Stimulated activated CD8-positive, alpha-beta memory T cell treated with anti-CD3 and anti-CD28 coated beads, Interleukin-15, amount 100 ng/mL, for 48 hours (primary cell): ENCODE measurements around the gene NDUFAF4.
"Not testable (repeated sequence)": the region's sequence is repeated elsewhere in the genome, so short reads cannot be mapped to it uniquely, and the experiment has no call there.

Experiments
- DNase-seq, 2 donors: peaks; one replicate each; pipeline ENCODE4 v3.0.0-alpha.2; 2020; ENCODE audit warnings: low read depth in 2 of 2

The NDUFAF4 gene

DNA sequence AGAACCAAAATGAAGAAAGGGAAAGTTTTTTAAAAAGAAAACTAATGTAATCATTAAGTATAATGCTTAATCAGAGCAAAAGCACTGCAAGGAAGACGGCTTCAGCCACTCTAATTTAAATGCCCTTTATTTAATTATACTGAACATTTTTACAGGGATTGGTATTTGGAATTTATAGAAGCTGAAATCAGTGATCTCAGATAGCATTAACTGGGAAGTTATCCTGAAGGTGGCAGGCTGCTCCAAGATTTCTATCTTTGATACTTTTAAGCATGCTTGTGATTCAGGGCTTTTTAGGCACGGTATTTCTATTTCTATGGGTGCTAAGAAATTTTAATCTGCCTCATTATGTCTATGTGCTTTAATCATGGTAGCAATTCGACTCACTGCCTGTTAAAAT is 1.3 kb upstream of the NDUFAF4 start:
- DNase-seq, result no peak

DNA sequence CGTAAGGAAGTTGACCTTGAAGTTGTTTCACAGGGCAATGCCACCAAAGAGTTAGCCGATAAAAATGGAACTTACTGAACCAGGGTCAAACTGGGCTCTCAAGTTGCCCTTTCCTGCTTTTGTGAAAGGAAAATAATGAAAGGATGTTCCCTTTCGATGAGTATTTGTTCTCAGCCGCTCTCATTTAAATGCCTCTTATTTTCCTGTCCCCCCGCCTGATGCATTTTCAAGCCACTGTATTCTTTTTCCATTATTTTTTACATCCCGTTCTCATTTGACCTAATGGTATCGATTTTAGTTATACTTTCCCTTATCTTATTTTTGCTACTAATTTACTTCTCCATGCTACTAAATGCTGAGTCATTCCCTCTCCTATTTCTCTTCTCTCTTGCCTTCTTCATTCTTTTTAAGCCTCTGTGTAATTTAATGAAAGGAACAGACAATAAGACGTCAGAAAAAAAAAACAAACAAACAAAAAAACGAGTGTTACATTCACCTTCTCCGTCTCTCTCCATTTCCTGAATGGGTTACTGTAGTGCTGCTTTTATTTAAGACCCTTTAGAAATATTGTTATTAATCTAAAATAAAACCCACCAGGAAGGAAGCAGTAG is 655 bp upstream of the NDUFAF4 start:
- DNase-seq, result no peak

DNA sequence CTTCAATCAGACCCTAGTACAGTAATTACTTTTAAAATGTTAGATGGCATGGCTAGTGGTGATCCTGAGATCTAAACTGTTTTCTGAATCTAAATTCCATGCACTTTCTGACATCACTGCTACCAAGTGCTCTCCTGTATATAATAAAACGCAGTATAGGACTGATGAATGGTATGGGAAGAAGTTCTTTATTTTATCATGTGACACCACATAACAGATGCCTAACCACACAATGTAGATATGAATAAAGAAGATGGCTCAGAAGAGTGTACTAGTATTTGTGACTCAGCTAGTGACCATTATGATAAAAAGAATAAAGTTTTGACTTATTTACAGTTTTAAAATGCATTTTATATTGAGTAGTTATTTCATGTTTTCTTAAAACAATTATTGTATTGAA is 8.5 kb downstream of the NDUFAF4 start:
- no peak for DNase-seq

DNA sequence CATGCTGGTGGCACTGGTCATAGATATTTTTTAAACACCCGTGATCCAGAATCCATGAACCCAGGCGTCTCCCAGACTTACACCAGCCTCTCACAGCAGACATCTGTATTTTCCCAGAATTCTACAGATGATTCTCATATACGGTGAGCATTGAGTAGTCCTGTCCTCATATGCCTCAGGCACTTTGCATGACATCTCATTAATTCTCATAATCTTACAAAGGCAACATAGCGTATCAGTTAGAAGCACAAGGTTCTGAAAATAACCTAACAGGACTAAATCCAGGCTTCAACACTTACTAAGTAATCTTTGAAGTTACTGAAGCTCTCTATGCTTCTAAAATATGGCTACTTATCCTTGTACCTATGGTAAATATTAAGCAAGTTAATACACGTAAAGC is 8.9 kb downstream of the NDUFAF4 start:
- DNase-seq, result no peak

DNA sequence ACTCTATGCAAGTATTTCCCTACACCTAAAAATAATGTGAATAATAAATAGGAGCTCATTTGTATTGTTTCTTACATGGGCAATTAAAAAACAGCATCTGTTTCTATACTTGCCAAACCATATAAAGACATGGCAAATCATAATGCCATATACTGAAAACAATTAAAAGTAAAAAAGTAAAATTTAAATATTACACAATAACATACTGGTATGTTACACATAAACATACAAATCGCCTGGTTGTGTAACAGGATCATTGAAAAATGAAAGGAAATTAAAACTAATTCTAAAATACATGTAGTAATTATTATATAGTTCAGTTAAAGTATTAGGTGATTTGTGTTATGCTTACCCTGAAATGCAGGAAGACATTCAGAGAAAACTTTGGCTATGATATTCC is 11.2 kb downstream of the NDUFAF4 start:
- no peak for DNase-seq

DNA sequence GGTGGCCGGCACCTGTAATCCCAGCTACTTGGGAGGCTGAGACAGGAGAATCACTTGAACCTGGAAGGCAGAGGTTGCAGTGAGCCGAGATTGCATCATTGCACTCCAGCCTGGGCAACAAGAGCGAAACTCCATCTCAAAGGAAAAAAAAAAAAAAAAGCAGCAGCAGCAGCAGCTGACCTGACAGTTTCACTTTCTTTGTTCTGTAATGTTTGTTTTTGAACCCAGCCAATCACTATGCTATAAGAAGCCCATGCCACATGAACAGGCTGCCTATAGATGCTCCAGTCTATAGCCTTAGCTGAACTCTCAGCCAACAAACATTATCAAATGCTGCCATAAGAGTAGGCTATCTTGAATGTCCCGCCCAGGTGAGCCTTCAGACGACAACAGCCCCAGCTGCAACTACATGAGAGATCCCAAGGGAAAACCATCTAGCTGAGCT is 12.5 kb downstream of the NDUFAF4 start:
- DNase-seq, result not testable (repeated sequence)

DNA sequence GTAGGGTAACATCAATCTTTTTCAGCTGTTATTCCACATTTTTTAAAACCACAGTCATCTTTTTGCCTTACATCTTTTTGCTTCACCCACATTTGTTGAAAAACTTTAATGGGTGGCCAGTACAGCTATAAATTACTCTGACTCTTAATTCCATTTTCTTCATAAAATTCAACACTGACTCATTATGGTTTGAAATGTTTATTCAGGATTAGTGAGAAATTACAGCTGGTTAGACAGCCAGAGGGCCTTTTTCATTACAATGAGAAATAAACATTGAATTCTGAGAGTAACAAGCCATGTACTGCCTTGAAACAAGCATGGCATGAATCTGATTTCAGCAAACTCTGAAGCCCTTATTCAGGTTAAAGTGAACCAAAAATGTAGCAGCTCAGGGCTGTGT is 19.5 kb downstream of the NDUFAF4 start:
- no peak for DNase-seq

DNA sequence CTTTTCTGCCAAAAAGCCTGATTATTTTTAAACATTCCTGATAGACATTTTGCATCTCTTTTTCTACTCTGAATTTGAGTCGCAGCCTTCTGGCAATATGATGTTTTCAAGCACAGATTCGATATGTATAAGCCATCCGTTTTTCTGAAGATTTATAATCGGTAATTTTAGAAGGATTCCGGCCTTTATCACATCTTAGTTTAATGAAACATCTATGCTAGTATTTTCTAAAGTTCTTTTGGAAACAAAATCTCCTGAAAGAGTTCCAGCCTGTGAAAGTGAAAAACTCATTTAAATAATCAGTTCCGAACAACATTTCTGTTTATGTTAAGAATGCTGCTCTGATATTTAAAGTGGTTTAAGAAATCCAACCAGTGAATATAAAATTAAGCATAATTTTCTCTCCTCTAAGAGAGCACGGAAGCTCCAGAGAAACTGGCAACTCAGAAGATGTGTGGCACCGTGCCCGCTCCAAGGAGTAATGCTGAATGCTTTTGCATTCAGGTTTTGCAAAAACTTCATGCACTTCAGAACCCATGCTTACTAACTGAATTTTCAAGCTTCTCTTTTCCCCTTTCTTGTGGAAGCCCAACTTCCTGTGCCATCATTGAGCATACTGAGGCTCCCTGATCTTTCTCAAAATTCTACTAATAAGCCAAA is 20.7 kb downstream of the NDUFAF4 start:
- no peak for DNase-seq

DNA sequence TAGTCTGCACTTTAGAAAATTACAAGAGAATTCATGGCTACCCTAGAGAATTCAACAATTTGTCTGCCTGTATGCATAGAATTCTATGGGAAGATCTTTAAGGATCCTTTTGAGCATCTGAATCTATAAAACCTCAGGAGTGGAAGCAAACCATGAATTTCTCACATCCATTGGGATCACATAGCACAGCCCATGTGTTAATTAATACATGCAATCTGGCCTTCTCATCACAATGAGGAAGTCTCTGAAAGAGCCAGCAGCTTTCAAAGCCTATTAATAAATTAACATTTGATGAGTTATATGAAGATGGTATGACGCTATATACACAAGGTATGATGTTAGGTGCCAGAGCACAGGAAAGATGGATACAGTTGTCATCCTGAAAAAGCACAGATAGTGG is 24.7 kb downstream of the NDUFAF4 start:
- DNase-seq, result no peak

DNA sequence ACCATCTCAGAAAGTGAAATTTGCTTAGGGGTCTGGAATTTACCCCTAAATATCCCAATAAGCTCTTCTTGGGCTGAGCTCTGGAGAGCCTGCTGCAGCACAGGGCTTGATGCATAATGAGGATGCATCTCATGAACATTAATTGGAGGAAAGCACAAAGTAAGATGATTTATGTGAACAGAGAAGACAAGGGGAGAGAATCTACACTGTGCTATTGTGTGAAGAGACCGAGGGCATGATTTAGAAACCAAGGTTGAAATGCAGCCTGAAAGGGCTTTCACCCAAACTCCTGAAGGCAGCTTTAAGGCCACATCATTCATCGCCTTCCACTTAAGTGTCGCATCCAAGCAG is 32.7 kb downstream of the NDUFAF4 start:
- no peak for DNase-seq

DNA sequence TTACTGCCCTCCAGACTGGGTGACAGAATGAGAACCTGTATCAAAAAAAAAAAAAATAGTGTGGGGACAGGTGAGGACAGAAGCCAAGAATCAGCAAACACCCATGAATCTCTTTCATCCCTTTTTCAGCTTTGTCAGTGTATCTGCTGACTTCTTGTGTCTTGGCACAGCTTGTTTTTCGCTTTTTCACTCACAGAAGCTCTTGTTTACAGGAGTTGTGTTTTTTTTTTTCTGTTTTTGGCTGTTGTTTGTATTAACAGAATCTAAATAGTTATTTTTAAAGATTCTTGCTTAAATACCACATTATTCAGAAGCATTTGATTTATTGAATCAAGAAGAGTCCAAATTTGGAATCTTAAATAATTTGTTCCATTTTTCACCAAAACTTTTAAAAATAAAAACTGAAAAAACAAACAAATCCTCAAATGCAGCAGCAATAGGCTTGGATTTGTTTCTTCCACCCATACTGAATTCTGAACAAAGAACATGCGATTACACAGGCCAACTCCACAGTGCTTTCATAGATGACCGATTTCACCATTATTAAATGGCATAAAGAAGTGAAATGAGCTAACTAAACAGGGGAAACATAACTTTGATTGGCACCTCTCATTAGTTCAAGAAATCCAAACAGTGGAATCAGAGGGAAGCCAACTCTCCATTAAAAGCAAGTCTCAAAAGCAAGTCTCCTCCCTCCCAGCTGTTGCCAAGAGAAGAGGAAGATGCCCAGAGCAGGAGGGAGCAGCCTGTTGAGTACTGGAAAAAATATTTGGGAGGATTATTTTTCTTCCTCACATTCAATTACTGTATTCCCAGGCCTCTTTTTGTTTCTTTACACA is 33.3 kb downstream of the NDUFAF4 start:
- DNase-seq, result no peak

DNA sequence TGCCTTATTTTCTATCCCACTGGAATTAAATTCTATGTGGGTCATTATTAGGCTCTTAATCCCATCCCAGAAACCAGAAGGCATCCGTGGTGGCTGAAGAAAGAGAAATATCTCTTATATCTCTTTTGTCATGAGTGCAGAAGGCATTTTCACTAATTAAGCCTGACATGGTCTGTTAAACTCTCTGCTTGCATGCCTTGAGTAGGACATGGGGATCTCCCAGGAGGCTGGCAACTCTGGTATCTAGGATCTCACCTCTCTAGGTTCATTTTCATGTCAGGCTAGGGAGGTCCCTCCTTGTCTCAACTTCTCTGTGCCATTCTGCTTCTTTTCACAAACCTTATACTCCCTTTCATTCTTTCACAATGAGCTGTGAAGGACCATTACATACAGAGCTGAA is 35.1 kb downstream of the NDUFAF4 start:
- DNase-seq, result no peak

DNA sequence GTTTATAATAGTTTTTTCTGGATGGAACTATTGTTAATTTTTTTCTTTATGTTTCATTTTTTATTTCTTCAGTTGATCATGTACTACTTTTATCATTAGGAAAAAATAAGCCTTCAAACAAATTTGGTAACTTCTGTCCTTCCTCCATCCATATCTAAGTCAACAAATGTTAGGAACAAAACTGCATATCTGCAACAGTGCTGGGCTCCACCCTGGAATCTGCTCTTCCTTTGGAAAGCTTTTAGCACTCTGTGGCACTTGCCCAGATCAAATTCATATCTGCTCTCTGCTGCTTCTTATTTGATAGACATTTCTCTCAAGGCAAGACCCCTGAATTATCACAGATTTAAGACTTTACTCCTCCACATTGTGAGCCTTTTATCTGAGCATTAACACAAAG is 36.1 kb downstream of the NDUFAF4 start:
- no peak for DNase-seq

DNA sequence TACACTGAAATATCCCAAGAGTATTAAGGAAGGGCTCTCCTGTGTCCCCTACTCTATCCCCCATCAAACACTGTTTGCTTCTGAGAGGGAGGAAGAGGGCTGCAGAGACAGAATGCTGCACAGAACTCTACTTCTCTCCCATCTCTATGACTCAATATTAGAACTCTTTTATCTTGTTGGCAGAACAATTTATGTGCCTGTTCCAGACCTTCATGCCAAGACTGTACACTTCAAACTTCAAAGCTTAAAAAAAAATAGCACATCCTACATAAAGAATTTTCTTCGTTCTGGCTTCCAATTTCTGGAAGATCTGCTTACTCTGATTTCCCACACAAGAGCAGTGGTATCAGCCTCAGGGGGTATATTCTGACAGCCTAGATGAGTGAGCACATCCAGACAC is 40.8 kb downstream of the NDUFAF4 start:
- no peak for DNase-seq

DNA sequence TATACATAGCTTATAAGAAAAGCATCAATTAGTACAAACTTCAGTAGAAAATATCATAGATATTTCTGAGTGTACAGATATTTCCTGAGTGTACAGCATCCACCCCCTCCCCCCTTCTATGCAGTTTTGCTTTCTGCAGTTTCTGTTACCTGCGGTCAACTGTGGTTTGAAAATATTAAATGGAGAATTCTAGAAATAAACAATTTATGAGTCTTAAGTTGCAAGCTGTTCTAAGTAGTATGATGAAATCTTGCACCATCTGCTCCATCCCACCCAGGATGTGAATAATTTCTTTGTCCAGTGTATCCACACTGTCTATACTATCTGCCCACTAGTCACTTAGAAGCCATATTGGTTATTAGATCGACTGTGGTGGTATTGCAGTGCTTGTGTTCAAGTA is 44.6 kb downstream of the NDUFAF4 start:
- no peak for DNase-seq

DNA sequence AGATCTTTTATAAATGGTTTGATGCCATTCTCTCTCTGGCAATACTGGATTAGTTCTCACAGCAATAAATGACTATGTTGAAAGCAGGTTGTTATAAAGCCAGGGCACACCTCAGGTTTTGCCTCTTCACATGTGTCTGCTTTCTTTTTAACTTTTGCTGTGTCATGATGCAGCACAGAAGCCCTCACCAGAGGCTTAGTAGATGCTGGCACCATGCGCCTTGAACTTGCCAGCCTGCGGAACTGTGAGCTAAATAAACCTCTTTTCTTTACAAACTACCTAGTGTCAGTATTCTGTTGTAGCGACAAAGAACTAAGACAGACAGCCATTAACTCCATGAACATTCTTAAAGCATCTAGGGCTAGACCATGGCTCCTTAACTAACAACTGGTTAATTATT is 45.1 kb downstream of the NDUFAF4 start:
- DNase-seq, result no peak

DNA sequence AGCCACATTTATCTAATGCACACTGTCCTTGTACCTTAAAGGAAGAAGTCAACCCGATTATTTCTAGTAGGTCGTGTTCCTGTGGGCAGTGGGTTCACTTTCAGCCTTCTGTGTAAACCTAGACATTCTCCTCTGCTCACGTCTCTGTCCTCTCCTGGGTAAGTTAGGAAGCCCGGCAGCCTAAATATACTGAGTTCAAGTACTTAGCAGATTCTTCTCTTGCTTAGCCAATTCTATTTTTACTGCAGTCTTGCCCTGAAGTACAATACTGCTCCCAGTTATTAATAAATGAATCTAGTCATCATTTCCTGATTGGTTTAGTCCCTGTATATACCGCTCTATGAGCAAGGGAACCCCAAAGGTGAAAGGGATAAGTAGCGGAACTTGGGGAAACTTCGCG is 45.8 kb downstream of the NDUFAF4 start:
- no peak for DNase-seq

DNA sequence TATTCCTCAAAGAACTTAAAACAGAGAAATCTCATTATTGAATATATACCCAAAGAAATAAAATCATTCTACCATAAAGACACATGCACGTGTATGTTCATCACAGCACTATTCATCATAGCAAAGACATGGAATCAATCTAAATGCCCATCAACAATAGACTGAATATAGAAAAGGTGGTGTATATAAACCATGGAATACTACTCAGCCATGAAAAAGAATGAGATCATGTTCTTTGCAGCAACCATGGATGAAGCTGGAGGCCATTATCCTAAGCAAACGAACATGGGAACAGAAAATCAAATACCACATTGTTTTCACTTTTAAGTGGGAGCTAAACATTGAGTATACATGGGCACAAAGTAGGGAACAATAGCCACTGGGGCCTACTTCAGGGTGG is 48.1 kb downstream of the NDUFAF4 start:
- DNase-seq, result no peak

DNA sequence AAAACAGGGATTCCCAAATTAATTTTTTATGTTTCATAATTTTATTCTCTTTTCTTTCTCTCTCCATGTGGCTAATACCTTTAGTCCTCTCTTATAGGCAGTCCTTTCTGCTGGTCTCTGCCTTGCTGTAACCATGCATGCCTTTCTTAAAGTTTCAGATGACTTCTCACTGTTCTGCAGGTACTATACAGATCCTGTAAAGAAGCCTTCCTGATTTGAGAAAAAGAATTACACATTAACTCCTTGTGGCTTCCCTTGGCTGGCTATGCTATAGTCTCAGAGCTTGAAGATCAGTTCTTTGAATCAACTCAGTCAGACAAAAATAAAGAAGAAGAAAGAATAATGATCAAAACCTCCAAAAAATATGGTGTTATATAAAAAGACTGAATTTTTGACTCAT is 53.2 kb downstream of the NDUFAF4 start:
- no peak for DNase-seq

DNA sequence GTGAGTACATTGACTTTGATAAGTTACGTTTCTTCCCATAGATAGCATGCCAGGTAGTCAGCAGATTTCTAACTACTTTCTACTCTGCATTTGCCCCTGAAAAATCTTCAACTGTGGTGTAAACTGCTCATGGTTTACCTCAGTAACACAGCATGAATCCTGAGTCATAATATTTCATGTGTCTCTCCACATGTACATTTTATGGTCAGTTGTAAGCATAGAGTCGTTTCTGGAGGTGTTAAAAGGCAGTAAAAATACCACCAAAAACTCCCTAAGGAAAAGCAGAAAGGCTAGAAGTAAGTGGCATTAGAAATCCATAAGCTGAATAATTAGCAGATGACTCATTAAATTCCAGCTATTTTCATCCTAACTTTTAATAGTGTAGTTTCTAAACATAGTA is 56.3 kb downstream of the NDUFAF4 start:
- DNase-seq, result no peak
